ENCODE measurements around the gene COL11A1. TPM values are rescaled to one million over a fixed set of nuclear protein-coding genes. Genes with fewer than 3 reads are reported as not detected.

The COL11A1 gene
- total and polyA plus RNA-seq, 2 donors (not counting 3 experiments of a cell fraction or from before 2014, with no cell fraction given): not detected

DNA sequence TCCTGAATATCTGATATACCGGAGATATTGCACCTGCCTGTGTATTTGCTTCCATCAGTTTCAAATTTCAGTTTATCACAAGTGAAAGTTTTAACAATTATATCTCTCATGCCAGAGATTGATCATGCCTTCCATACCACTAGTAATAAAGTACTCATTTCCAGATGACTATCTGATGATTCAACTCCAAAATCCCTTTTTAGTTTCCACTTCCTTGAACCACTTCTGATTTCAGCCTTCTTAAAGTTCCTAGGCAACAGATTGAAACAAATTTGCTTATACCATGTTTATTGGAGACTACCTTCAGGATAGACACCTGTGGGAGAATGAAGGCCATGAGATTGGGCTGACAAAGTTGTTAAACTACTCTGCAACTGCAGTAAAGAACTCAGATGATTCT is 21.5 kb upstream of the COL11A1 start:
- FAIRE-seq: no peak

More for the DNA sequence above, 21.5 kb upstream of the COL11A1 start:
- H3K9me3 ChIP-seq (replicated peaks; ENCODE audit: control insufficient read depth, insufficient read depth, low read length): no peaks in the 10 kb centered on the region
- DNase-seq (ENCODE audit: low read depth, low spot score): no peak
- H3K27ac ChIP-seq (ENCODE audit: insufficient read depth, low read depth, low read length): no peak overlapping the region
- H2AFZ ChIP-seq (ENCODE audit: low read depth, low read length): no peak overlapping the region
- ChIA-PET POLR2A (no interaction called here), CTCF (no interaction called here)
- H4K20me1 ChIP-seq (replicated peaks; ENCODE audit: control insufficient read depth, extremely low read depth, insufficient read depth, low read length): no peaks in the 10 kb centered on the region
- no TSS peak for BruUV-seq (replicated peaks)
- H3K4me1 ChIP-seq (ENCODE audit: control insufficient read depth, extremely low read depth, insufficient read depth, low read length): no peaks in the 10 kb centered on the region
- H3K9me1 ChIP-seq (replicated peaks; ENCODE audit: control insufficient read depth, extremely low read depth, insufficient read depth, low read length): no peaks in the 10 kb centered on the region
- no peak overlapping the region for H3K4me3 ChIP-seq (replicated peaks in 1 of 3; ENCODE audit: insufficient read depth in 1 of 3, low read depth in 1 of 3, low read length in 3 of 3)
- H3K79me2 ChIP-seq (ENCODE audit: control insufficient read depth, insufficient read depth, low read length): no peaks in the 10 kb centered on the region
- H3K9ac ChIP-seq (replicated peaks; ENCODE audit: extremely low read depth, insufficient read depth, low read length): no peak overlapping the region
- no peaks in the 10 kb centered on the region for H3K27me3 ChIP-seq (ENCODE audit: control insufficient read depth in 2 of 2, insufficient read depth in 2 of 2, low read length in 2 of 2)
- H3K36me3 ChIP-seq (ENCODE audit: control insufficient read depth in 2 of 2, extremely low read depth in 1 of 2, insufficient read depth in 2 of 2, low read length in 2 of 2): no peaks in the 10 kb centered on the region
- H3K4me2 ChIP-seq (ENCODE audit: insufficient read depth, low read length): no peak overlapping the region
- TF ChIP-seq POLR2AphosphoS5 (IDR thresholded peaks at IDR 0.05; ENCODE audit: insufficient read depth, low read depth, low read length) (no peak), JUN (IDR thresholded peaks at IDR 0.05; ENCODE audit: borderline replicate concordance, insufficient read depth, insufficient read length, low read depth) (no peak), POLR2A (IDR thresholded peaks at IDR 0.05; ENCODE audit: low read depth, low read length) (no peak), FOS (IDR thresholded peaks at IDR 0.05; ENCODE audit: borderline replicate concordance, insufficient read depth, low read length) (no peak), GATA2 (IDR thresholded peaks at IDR 0.05; ENCODE audit: insufficient read depth, insufficient read length, low read depth, low read length) (no peak), EZH2 (IDR thresholded peaks at IDR 0.05; ENCODE audit: borderline replicate concordance, low read depth, low read length, severe bottlenecking) (no peak)
- TF ChIP-seq, protein P1, sequence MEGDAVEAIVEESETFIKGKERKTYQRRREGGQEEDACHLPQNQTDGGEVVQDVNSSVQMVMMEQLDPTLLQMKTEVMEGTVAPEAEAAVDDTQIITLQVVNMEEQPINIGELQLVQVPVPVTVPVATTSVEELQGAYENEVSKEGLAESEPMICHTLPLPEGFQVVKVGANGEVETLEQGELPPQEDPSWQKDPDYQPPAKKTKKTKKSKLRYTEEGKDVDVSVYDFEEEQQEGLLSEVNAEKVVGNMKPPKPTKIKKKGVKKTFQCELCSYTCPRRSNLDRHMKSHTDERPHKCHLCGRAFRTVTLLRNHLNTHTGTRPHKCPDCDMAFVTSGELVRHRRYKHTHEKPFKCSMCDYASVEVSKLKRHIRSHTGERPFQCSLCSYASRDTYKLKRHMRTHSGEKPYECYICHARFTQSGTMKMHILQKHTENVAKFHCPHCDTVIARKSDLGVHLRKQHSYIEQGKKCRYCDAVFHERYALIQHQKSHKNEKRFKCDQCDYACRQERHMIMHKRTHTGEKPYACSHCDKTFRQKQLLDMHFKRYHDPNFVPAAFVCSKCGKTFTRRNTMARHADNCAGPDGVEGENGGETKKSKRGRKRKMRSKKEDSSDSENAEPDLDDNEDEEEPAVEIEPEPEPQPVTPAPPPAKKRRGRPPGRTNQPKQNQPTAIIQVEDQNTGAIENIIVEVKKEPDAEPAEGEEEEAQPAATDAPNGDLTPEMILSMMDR (IDR thresholded peaks at IDR 0.05; ENCODE audit: extremely low read depth in 1 of 2, insufficient read depth in 1 of 2, low read depth in 1 of 2, low read length in 2 of 2): no peak
- TF ChIP-seq, protein P2, sequence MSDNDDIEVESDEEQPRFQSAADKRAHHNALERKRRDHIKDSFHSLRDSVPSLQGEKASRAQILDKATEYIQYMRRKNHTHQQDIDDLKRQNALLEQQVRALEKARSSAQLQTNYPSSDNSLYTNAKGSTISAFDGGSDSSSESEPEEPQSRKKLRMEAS (IDR thresholded peaks at IDR 0.05; ENCODE audit: insufficient read depth, insufficient read length): no peak
- intact Hi-C loops (cut with micrococcal nuclease): no loop called here
- dilution Hi-C loops (cut with MboI; ENCODE audit: extremely low pct_ligation_motif_present, low sequenced_read_pairs): no loop called here
